Stimulated activated CD4-positive, alpha-beta T cell treated with anti-CD3 and anti-CD28 coated beads, TNF-alpha, amount 100 ng/mL, for 4 hours (primary cell): Measurements from ENCODE around the gene PARD3B.

Source experiments
- DNase-seq, 3 experiments: peaks; one replicate each; pipeline ENCODE4 v3.0.0-alpha.2; 2020; ENCODE audit warnings: low read depth in 3 of 3

Gene PARD3B

DNA sequence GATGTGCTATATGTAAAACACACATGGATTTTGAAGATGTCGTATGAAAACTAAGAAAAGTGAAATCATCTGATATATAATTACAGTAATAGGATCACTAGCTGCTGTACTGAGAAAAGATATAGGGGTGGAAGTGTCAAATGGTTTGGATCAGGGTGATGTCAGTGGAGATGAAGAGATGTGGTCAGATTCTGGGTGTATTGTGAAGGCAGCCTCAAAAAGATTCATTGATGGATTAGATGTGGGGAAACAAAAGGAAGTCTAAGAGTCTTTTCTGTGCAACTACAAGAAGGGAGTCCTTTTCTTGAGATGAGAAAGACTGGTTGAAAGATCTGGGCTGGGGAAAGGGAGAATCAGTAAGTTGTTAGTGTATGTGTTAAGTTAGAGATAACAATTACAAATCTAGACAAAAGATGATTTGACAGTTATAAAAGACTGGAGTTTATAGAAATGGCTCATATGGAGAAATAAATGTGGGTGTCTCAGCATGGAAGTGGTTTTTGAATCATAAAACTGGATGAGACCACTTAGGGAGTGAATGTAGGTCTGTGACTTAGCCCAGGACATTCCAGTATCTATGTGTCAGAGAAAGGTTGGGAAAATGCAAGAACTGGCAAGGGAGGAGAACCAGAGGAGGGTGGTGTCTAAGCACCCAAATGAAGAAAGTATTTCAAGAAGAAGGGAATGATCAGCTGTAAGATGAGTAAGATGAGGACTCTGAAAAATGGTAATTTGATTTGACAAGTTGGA lies 347.4 kb downstream of the PARD3B start:
- no peak for DNase-seq

DNA sequence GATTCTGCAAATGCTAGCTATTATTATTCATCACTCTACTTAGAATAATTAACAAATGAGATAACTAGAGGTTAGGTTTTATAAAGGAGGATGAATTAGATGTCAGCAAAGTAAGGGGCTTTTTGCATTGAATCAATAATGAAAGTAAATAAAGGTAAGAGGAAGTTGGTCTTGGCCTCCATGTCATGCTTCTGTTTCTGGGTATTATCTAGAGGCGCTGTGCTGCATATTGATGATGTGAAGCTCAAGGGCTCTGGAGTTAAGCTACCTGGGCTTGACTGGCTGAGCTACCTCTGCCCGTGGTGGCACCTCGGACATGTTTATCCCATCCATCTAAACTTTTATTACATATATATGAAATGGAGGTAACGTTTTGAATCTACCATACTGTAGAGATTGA lies 350.9 kb downstream of the PARD3B start:
- DNase-seq, result no peak

DNA sequence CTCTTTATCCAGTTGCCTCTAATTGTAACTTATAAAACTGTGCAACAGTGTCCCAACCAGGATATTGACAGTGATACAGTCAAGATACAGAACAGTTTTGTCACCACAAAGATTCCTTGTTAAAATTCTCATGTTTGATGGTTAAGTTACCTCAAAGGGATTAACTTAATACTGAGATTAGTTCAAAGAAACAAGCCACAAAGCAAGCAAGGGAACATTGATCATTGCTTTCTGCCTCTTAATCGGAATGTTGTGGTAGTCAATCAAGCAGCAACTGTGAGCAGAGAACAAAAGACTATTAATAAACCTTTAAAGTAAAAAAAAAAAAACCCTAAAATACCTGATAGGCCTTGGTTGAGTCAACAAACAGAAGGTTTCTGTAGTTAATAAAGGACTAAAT lies 352.3 kb downstream of the PARD3B start:
- DNase-seq, result no peak

DNA sequence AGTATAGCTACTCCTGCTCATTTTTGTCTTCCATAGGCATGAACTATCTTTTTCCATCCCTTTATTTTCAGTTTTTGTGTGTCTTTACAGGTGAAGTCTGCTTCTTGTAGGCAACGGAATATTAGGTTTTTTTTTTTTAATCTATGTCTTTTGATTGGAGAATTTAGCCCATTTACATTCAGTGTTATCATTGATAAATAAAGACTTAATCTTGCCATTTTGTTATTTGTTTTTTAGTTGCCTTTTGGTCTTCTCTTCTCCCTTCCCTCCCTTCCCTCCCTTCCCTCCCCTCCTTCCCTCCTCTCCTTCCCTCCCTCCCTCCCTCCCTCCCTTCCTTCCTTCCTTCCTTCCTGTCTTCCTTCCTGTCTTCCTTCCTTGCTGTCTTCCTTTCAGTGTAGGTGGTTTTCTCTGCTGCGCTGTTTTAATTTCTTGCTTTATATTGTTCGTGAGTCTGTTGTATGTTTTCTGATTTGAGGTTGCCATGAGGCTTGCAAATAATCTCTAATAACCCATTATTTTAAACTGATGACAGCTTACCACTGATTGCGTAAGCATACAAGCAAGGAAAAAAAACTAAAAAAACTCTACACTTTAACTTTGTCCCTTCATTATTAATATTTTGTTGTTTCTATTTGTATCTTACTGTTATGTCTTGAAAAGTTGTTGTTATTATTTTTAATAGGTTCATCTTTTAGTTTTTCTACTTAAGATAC lies 353.8 kb downstream of the PARD3B start:
- DNase-seq, result no peak

DNA sequence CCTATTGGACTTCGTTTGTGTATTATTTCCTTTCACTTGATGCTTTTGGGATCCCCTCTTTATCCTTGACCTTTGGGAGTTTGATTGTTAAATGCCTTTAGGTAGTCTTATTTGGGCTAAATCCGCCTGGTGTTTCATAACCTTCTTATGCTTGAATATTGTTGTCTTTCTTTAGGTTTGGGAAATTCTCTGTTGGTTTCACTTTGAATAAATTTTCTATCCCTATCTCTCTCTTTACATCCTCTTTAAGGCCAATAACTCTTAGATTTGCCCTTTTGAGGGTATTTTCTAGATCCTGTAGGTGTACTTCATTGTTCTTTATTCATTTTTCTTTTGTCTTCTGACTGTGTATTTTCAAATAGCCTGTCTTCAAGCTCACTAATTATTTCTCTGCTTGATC lies 354.7 kb downstream of the PARD3B start:
- DNase-seq, result no peak

DNA sequence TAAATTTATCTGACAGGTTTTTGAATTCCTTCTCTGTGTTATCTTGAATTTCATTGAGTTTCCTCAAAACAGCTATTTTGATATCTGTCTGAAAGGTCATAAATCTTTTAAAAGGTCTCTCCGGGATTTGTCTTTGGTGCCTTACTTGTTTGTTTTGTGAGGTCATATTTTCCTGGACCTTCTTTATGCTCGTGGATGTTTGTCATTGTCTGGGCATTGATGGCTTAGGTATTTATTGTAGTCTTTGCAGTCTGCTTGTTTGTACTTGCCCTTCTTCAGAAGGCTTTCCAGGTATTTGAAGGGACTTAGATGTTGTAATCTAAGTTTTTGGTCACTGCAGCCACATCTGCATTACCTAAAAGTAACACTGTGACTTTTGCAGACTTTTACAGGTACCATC lies 355.2 kb downstream of the PARD3B start:
- no peak for DNase-seq

DNA sequence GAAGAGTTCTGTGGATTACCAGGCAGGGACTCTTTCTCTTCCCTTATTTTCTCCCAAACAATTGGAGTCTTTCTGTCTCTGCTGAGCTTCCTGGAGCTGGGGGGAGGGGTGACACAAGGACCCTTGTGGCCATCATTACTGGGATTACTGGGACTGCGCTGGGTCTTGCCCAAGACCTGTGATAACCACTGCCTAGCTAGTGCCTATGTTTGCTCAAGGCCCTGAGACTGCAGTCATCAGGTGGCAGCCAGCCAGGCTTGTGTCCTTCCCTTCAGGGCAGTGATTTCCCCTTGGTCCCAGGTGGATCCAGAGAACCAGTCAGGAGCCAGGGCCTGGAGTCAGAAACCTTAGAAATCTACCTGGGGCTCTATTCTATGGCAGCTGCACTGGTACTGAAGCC lies 355.6 kb downstream of the PARD3B start:
- DNase-seq, result no peak

DNA sequence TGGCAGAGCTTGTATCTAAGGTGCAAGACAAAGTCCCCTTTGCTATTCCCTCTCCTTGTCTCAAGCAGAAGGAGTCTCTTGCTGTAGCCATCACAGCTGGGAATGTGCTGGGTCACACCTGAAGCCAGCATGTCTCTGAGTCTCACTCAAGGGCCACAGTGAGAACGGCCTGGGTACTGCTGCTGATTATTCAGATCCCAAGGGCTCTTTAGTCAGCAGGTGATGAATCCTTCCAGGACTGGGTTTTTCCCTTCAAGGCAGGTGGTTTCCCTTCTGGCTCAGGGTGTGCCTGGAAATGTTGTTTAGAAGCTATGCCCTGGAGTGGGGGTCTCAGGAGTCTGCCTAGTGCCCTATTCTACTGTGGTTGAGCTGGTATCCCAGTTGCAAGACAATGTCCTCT lies 356.3 kb downstream of the PARD3B start:
- no peak for DNase-seq

DNA sequence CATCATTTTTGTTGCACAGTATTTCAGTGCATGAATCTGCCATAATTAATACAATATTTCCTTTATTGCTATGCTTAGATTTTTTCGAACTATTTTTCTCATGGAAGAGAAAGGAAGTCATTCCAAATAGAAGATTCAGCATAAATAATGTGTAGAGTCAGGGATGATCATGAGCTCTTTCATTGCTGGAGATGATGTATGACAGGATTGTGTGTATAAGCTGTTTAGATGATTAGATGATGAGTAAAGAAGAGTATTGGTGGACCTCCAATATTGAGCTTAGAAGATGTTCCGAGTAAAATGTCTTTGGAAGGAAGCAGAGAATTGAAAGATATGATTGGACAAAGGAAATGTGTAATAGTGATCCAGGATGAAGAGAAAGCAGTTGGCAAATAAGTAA lies 364.5 kb downstream of the PARD3B start:
- DNase-seq, result no peak

DNA sequence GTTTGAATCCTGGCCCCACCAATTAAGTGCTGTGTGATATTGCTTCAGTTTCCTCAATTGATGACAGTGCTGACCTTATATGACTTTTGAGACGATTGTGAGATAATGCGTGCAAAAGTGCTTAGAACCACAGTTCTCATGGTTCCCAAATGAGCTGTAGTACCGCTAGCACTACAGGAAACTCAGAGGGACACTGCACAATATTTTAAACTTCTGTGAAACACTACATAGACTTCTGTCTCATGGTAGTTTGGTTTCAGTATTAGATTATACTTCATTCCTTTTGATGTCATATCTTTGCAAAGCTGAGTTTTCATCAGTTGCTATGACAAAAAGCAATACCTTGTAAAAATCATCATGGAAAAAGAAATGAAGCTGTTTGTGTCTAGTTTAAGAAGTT lies 368.0 kb downstream of the PARD3B start:
- no peak for DNase-seq

DNA sequence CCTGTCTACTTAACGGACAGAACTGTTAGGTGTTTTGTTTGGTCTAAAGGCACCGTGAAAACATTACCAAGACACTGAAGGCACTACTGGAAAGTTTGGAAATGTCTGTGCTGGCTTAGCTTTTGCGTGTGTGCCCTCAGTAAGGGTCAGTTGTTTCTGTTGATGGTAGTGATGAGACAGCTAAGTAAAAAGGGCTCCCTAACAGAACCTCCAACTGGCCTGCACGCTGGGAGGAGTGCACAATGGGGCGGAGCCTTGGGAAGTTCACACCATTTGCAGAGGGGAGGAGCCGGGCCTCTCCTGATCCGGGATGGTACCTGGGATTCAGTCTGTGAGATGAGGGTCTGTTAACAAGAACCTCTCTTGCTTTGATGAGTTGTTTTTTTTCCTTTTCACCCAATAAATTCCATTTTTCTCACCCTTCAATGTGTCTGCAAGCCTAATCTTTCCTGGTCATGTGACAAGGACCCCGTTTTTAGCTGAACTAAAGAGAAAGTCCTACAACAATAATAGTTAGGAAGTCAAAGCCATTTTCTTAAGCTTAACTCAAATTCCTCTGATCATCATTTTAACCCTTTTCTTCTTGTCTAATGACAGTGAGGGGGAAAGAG lies 368.7 kb downstream of the PARD3B start:
- DNase-seq, result no peak

DNA sequence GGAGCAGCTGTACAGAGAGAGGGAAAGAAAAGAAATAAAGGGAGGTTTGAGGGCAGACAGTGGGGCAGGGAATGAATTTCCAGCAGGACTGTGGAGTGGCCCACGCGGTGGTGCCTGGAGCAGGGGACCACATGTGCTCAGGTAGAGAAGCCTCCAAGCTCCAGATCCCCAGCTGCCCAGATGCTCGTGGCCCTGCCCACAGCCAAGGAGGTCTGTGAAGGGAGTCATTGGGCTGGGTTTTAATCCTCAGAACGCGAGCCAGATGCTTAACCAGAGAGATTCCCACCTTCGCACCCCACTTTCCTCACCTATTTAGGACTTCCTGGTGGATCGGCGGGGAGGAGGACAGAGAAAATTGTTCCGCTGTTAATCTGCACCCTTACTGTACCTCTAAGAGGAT lies 369.4 kb downstream of the PARD3B start:
- no peak for DNase-seq

DNA sequence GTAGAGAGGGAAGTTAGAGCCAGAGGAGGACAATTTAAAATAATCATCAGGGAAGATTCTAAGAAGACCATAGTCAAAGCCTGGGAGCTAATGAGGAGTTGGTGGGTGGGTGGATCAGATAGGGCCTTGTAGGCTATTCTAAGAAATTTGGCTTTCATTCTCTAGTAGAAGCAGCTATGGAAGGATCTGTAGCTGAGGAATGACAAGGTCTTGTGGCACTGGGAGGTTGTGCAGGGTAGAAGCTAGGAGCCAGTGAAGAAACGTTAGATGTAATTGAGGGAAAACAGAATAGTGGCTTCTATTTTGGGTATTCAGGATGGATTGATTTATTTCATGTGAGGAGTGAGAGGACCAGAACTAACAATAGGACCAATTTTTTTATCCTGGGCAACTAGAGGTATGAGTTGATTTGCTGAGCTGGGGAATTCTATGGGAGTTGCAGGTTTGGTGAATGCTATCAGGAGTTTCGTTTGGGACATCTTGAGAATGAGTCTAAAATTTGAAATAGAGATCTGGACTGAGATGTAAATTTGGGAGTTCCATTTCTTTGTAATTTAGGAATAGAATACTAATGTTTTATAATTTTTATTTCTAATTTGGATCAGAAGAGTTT lies 371.9 kb downstream of the PARD3B start:
- DNase-seq, result no peak

DNA sequence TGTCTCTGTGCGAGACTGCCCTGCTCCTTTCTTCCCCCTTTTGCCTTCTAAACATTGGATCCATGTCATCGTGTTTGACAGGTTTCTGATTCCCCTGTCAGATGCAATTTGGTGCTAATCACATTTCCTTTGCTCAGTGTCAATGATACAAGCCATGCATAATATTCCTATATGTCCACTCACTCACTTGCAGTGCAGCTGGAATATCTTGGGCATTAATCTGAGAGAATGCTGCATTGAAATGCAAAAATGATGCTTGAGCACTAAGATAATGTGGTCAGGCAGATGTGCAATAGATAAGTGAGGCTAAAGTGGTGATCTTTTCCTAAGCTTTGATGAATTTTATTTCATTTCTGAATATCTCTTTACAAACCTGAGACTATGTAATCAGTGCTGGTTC lies 375.5 kb downstream of the PARD3B start:
- DNase-seq, result no peak

DNA sequence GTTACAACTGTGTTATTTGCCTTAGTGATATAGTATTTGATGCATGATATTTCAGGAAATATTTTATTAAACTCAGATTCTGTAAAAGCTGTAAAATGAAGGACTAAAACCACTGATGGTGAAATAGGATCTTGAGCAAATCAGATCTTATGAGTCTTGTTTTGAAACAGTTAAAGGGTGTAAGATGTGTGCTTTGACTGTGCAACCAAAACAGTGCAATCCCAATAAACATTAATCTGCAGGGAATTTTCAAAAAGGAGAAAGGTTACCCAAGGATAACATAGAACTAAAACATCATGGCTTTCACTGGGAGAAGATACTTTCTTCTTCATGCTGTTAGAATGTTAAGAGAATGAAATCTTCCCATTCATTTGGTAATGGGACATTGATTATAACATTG lies 378.7 kb downstream of the PARD3B start:
- DNase-seq, result no peak

DNA sequence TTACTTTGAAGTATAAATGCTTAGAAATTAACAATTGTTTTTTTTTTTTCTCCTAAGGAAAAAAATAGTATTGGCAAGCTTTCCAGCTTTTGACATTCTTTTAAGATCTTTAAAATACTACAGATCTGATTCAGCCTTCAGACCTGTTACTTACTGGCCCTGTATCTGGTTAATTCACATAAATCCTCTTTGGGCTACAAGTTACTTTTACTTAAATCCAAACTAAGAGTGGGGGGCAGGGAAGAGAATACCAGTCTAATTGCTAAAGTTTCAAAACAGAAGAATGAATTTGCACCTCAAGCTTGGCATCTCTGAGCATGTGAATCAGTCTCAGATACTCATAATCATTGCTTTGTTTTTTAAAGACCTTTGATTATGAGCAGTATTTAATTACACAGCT lies 386.3 kb downstream of the PARD3B start:
- no peak for DNase-seq

DNA sequence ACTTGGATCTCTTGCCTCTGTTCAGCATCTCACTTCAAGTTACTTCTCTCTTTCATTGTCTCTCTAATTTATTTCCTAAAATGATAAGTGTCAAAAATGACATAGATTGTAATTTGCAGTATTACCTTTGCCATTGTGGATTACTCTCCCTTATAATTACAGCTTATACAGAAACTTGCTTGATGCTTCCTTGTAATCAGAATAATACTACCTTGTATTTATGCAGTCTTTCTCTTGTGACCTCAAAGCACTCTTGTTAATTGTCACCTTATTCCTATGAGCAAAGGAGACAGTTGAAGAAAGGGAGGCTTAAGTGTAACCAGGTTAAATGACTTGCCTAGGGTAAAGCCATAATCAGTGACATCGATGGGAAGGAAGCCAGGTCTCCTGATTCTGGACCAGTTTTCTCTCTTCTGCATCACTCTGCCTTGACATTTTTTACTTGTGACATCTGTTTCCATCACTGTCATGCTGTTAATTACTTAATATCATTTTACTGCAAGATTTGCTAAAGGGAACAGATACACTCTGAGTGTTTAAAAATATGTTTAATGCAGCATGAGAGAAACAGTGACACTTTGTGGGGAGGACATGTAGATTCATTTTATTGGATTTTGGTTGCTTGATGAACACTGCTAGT lies 388.6 kb downstream of the PARD3B start:
- DNase-seq, result no peak

DNA sequence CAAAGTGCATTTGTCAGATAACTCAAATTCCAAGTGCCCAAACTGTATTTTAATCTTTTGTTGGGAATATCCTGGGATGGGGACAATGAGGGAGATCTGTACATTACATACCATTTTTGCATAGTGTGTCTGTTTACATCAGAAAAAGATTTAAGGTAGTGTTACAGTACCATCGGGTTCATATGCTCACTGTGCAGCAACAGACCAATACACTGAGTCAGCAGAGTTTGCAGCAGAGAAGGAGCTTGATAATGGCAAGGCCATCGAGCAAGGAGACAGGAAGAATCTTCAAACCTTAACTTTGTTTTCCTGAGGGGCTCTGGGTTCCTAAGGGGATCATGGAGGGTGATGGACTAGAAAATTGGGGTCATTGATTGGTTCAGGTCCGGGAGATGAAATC lies 399.7 kb downstream of the PARD3B start:
- DNase-seq, result no peak

DNA sequence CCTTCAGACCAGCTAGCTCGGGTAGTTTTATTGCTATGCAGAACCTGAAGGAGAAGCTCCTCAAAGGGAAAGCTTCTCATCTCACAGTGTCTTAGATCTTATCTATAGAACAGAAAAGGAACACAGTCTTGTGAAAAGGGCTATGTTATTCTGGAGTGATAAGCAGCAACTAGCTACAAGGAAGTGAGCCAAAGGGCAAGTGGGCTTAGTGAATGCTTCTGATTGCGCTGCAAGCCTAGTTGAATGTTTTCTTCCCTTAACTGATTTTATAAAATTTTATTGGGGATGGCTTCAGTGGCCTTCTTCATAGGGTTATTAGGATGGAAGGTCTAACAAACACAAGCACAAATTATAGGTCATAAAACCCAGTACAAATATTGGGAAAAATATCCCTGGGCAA lies 400.1 kb downstream of the PARD3B start:
- no peak for DNase-seq

DNA sequence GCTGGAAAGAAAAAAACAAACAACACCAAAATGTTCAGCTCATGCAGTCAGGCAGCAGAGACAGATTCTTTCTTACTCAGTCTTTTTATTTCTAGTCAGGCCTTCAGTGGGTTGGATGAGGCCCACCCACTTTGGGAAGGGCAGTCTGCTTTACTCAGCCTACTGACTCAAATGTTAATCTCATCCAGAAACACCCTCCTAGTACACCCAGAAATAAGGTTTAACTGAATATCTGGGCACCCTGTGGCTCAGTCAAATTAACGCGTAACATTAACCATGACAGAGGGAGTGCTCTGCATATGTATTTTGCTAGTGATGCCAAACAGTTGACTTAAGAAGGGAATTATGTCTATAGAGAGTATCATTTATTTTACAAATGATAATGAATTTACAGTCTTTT lies 401.6 kb downstream of the PARD3B start:
- DNase-seq, result no peak

DNA sequence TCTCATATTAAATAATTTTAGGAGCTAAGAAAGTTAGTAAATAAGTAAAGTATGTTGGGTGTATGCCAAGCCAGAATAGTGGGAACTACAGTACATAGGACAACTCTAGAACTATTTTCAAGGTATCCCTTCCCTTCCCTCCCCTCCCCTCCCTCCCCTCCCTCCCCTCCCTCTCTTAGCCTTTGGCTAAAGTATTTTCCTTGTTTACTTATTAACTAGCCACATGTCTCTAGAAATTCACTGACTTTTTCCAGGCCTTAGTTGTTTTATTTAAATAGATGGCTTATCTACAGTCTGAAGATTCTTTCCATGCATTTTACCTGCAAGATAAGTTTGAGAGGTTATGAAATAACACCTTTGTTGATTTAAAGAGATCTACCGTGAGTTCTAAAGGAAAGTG lies 402.1 kb downstream of the PARD3B start:
- no peak for DNase-seq

DNA sequence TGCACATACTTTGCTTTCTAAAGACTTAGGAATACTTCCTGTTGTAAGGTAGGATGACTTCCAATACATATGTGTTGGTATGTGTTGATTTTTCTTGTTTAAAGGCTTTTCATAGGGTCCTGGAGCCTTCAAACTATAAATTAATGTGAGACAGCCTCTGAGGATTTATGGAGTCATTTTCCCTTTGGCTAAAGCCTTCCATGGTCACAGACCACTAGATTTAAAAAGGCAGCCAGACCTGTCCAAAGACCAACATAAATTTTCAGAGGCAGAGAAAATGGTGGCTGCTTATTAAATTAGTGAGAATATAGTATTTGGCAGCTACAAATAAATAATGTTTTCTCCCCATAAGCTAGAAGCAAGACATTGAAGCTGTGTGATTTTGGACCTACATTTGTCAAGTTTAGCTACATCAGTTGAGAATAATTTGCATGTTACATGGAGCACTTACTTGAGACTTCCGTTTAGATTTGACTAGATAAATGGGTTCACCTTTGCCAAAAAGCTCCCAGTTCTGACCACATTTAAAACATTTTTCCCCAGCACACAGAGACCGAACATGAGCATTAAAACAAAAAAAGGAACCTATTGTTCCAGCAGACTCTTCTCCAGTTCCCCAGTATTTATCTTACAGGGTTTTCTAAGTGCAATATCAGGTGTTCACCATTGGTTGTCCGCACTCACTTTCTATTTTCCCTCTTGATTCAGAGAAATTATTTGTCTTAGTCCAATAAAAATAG lies 402.9 kb downstream of the PARD3B start:
- DNase-seq, result no peak
